ENCODE data around the gene NLGN1. TPM values are rescaled to one million over a fixed set of nuclear protein-coding genes. Genes with fewer than 3 reads are reported as not detected.

Gene NLGN1
- polyA plus RNA-seq, 2 of the 4 experiments (the other 2 are of a cell fraction), result not detected

- ATAC-seq (no peak), DNase-seq (ENCODE audit: low read depth in 1 of 2, low spot score in 1 of 2) (no peak), FAIRE-seq (no peak)
- WGBS (ENCODE audit: missing lambda C conversion rate), result 7% methylated on average over 4 of the region's 4 CpGs
- ChIA-PET CTCF (no interaction called here), POLR2A (no interaction called here)
- no peak overlapping the region for H3K4me2 ChIP-seq
- TF ChIP-seq JUNB (IDR thresholded peaks at IDR 0.05) (no peak), ZC3H11A (IDR thresholded peaks at IDR 0.05) (no peak), ATOH8 (CRISPR knock-in tag; IDR thresholded peaks at IDR 0.05; ENCODE audit: low read depth) (no peak), CEBPB (IDR thresholded peaks at IDR 0.05) (no peak)
- H3K9me3 ChIP-seq, result no peaks in the 10 kb centered on the region
- H3K4me3 ChIP-seq, result no peak overlapping the region
- no peak overlapping the region for H3K27ac ChIP-seq
- no peaks in the 10 kb centered on the region for H3K4me1 ChIP-seq
Measured at GRCh38 chr3:173849489-173849888, 451.9 kb downstream of the NLGN1 start.

- FAIRE-seq (no peak), DNase-seq (ENCODE audit: low read depth in 1 of 2, low spot score in 1 of 2) (no peak), ATAC-seq (no peak)
- CTCF ChIA-PET, result no interaction called here
- H3K27ac ChIP-seq, result no peak overlapping the region
- no peak overlapping the region for H3K4me3 ChIP-seq
- WGBS (ENCODE audit: missing lambda C conversion rate), result 6% methylated on average over 1 of the region's 1 CpG
- H3K4me2 ChIP-seq, result no peak overlapping the region
- TF ChIP-seq HOXA7 (CRISPR knock-in tag; IDR thresholded peaks at IDR 0.05) (no peak), MAZ (IDR thresholded peaks at IDR 0.05; ENCODE audit: borderline replicate concordance, low read depth, low read length) (no peak), USF2 (IDR thresholded peaks at IDR 0.05) (no peak), TP53 (CRISPR knock-in tag; IDR thresholded peaks at IDR 0.05) (no peak), POLR2A (IDR thresholded peaks at IDR 0.05; ENCODE audit: low read length) (no peak), HMGXB4 (CRISPR knock-in tag; IDR thresholded peaks at IDR 0.05; ENCODE audit: borderline replicate concordance) (no peak), BCL3 (IDR thresholded peaks at IDR 0.05) (no peak), EP300 (IDR thresholded peaks at IDR 0.05) (no peak), PHF8 (IDR thresholded peaks at IDR 0.05; ENCODE audit: borderline replicate concordance, low read depth) (no peak), HOXB5 (CRISPR knock-in tag; IDR thresholded peaks at IDR 0.05) (no peak), TFCP2L1 (CRISPR knock-in tag; IDR thresholded peaks at IDR 0.05) (no peak)
- H3K9me3 ChIP-seq, result no peaks in the 10 kb centered on the region
- POLR2A ChIA-PET, result no interaction called here
- no peaks in the 10 kb centered on the region for H3K4me1 ChIP-seq
Measured at GRCh38 chr3:173857154-173857553, 459.6 kb downstream of the NLGN1 start.

GRCh38 chr3:173862701-173863100 lies 465.2 kb downstream of the NLGN1 start:
- WGBS (ENCODE audit: missing lambda C conversion rate), result 26% methylated on average over 1 of the region's 1 CpG
- H3K27ac ChIP-seq, result no peak overlapping the region
- H3K4me1 ChIP-seq, result no peaks in the 10 kb centered on the region
- no peak for ATAC-seq
- no peak for DNase-seq (ENCODE audit: low read depth in 1 of 2, low spot score in 1 of 2)
- no peaks in the 10 kb centered on the region for H3K9me3 ChIP-seq
- no peak for FAIRE-seq
- no peak overlapping the region for H3K4me3 ChIP-seq
- H3K4me2 ChIP-seq, result no peak overlapping the region
- CTCF ChIA-PET, result no interaction called here
- POLR2A ChIA-PET, result no interaction called here
- TF ChIP-seq HDAC2 (IDR thresholded peaks at IDR 0.05), result no peak
- TF ChIP-seq USF2 (IDR thresholded peaks at IDR 0.05), result no peak
- TF ChIP-seq CBX8 (IDR thresholded peaks at IDR 0.05), result no peak
- TF ChIP-seq JUN (IDR thresholded peaks at IDR 0.05), result no peak
- TF ChIP-seq ZFP36 (IDR thresholded peaks at IDR 0.05; ENCODE audit: borderline replicate concordance, partially characterized antibody), result no peak
- no peak for TF ChIP-seq EHMT2 (IDR thresholded peaks at IDR 0.05; ENCODE audit: low read depth)
- no peak for TF ChIP-seq ESRRA (IDR thresholded peaks at IDR 0.05; ENCODE audit: borderline replicate concordance, low read length)
- TF ChIP-seq EHF (CRISPR knock-in tag; IDR thresholded peaks at IDR 0.05), result no peak
- no peak for TF ChIP-seq JUNB (IDR thresholded peaks at IDR 0.05)
- no peak for TF ChIP-seq FOSL2 (IDR thresholded peaks at IDR 0.05)
- no peak for TF ChIP-seq FOSL2 (CRISPR knock-in tag; IDR thresholded peaks at IDR 0.05)
